SU-DHL-6 (cell line): ENCODE results near the gene CFAP161.

ENCODE experiments used
- H2AFZ ChIP-seq: fragments of 200-600 bp; sonication (generic); 2 replicates; pipeline ENCODE4 v1.6.1; 2014; ENCODE audit warnings: low read depth, mild to moderate bottlenecking, moderate library complexity, mixed read lengths, antibody characterized with exemption, low read length; ENCODE audit not compliant: severe bottlenecking
- H3F3A ChIP-seq: fragments of 200-600 bp; shearing (Covaris generic); 2 replicates; pipeline ENCODE4 v1.6.0; 2016; ENCODE audit warnings: antibody characterized with exemption, mild to moderate bottlenecking; ENCODE audit not compliant: insufficient read depth
- H3K27ac ChIP-seq: fragments of 200-600 bp; sonication (generic); 2 replicates; pipeline ENCODE4 v1.5.1; 2016; ENCODE audit warnings: low read depth, mild to moderate bottlenecking, low read length, moderate library complexity, mixed read lengths
- H3K27me3 ChIP-seq: fragments of 200-600 bp; sonication (generic), shearing (Covaris generic); 2 replicates; pipeline ENCODE4 v1.6.0; 2014; ENCODE audit warnings: mild to moderate bottlenecking, low read length
- H3K36me3 ChIP-seq: fragments of 200-600 bp; sonication (generic); 2 replicates; pipeline ENCODE4 v1.6.1; 2014; ENCODE audit warnings: mild to moderate bottlenecking, low read length, mixed read lengths
- H3K4me2 ChIP-seq: fragments of 300-600, 200-600 bp; shearing (Covaris generic), sonication (generic); 2 replicates; pipeline ENCODE4 v1.6.0; 2014; ENCODE audit warnings: low read length, low read depth, mild to moderate bottlenecking; ENCODE audit not compliant: poor library complexity, severe bottlenecking
- H3K4me3 ChIP-seq: fragments of 200-600 bp; sonication (generic); 2 replicates; pipeline ENCODE4 v1.5.1; 2014; ENCODE audit warnings: antibody characterized with exemption, low read length, mild to moderate bottlenecking, mixed read lengths; ENCODE audit not compliant: insufficient read depth, poor library complexity, severe bottlenecking
- H3K79me2 ChIP-seq: fragments of 200-600 bp; sonication (generic); 2 replicates; pipeline ENCODE4 v1.6.1; 2014; ENCODE audit warnings: mild to moderate bottlenecking, low read length, moderate library complexity; ENCODE audit not compliant: insufficient read depth
- H3K9ac ChIP-seq: fragments of 200-600 bp; sonication (generic); 2 replicates; pipeline ENCODE4 v1.7.0; 2014; ENCODE audit warnings: mild to moderate bottlenecking, low read length
- H3K9me2 ChIP-seq: fragments of 200-600 bp; sonication (generic); replicated peaks from 2 replicates; pipeline ENCODE4 v1.6.1; 2014; ENCODE audit warnings: low read length; ENCODE audit not compliant: insufficient read depth
- H3K9me3 ChIP-seq: fragments of 200-600 bp; sonication (generic); 2 replicates; pipeline ENCODE4 v1.6.1; 2014; ENCODE audit warnings: low read length, mixed read lengths; ENCODE audit not compliant: insufficient read depth
- H4K20me1 ChIP-seq: fragments of 200-600 bp; sonication (generic); 2 replicates; pipeline ENCODE4 v1.6.1; 2014; ENCODE audit warnings: low read depth, mild to moderate bottlenecking, antibody characterized with exemption, low read length, moderate library complexity, mixed read lengths
- CTCF ChIP-seq: fragments of 200-600 bp; sonication (generic); IDR thresholded peaks from one replicate; pipeline ENCODE4 v1.5.1; 2017; ENCODE audit warnings: antibody characterized with exemption, mild to moderate bottlenecking, low read length, moderate library complexity; ENCODE audit not compliant: insufficient read depth, poor library complexity, severe bottlenecking
- EZH2phosphoT487 ChIP-seq: fragments of 200-600 bp; sonication (generic), shearing (Covaris generic); conservative IDR thresholded peaks from 2 replicates; pipeline ENCODE4 v1.6.1; 2018; ENCODE audit warnings: mild to moderate bottlenecking, antibody characterized with exemption, low read length, moderate library complexity, mixed read lengths

CFAP161 gene

GRCh38 chr15:81113861-81114291 lies 20.2 kb upstream of the CFAP161 start:
- no peak overlapping the region for H3K4me2 ChIP-seq
- H3K27ac ChIP-seq, result no peak overlapping the region
- no peak overlapping the region for H3K4me3 ChIP-seq
- no peaks in the 10 kb centered on the region for H3K79me2 ChIP-seq
- H4K20me1 ChIP-seq, result no peaks in the 10 kb centered on the region
- H3K36me3 ChIP-seq, result no peaks in the 10 kb centered on the region
- no peaks in the 10 kb centered on the region for H3F3A ChIP-seq
- no peak overlapping the region for H2AFZ ChIP-seq
- no peaks in the 10 kb centered on the region for H3K9me3 ChIP-seq
- no peaks in the 10 kb centered on the region for H3K27me3 ChIP-seq
- TF ChIP-seq CTCF (no peak), EZH2phosphoT487 (no peak)
- H3K9ac ChIP-seq, result no peak overlapping the region
- no peaks in the 10 kb centered on the region for H3K9me2 ChIP-seq

- H2AFZ ChIP-seq, result no peak overlapping the region
- H3K9me2 ChIP-seq, result no peaks in the 10 kb centered on the region
- H4K20me1 ChIP-seq, result no peaks in the 10 kb centered on the region
- TF ChIP-seq EZH2phosphoT487 (no peak), CTCF (no peak)
- H3K36me3 ChIP-seq, result no peaks in the 10 kb centered on the region
- no peaks in the 10 kb centered on the region for H3K9me3 ChIP-seq
- no peak overlapping the region for H3K9ac ChIP-seq
- H3K27ac ChIP-seq, result no peak overlapping the region
- no peaks in the 10 kb centered on the region for H3F3A ChIP-seq
- H3K79me2 ChIP-seq, result no peaks in the 10 kb centered on the region
- no peak overlapping the region for H3K4me3 ChIP-seq
- no peak overlapping the region for H3K4me2 ChIP-seq
- no peaks in the 10 kb centered on the region for H3K27me3 ChIP-seq
These were observed 18.8 kb upstream of the CFAP161 start for GRCh38 chr15:81115054-81115939.

- Histone ChIP-seq H3K9ac (no peak overlapping the region), H2AFZ (no peak overlapping the region), H4K20me1 (no peaks in the 10 kb centered on the region), H3K36me3 (no peaks in the 10 kb centered on the region), H3K4me3 (no peak overlapping the region), H3K4me2 (no peak overlapping the region), H3K27ac (no peak overlapping the region), H3K9me2 (no peaks in the 10 kb centered on the region), H3F3A (no peaks in the 10 kb centered on the region), H3K27me3 (no peaks in the 10 kb centered on the region), H3K79me2 (no peaks in the 10 kb centered on the region), H3K9me3 (no peaks in the 10 kb centered on the region)
- TF ChIP-seq CTCF, result no peak
- no peak for TF ChIP-seq EZH2phosphoT487
These were observed 16.9 kb upstream of the CFAP161 start for GRCh38 chr15:81117136-81117535.
